H7 (cell line): ENCODE data around the gene ANTXRL. TPM values are rescaled to one million over a fixed set of nuclear protein-coding genes. Genes with fewer than 3 reads are reported as not detected.
"Not testable (repeated sequence)": the region's sequence is repeated elsewhere in the genome, so short reads cannot be mapped to it uniquely, and the experiment has no call there.

Source experiments
- DNase-seq: peaks from one replicate; pipeline ENCODE4 v3.0.0; 2012
- H3K27me3 ChIP-seq: 2 replicates; pipeline ENCODE4 v1.6.0; 2011; ENCODE audit warnings: mild to moderate bottlenecking, low read length; ENCODE audit not compliant: control insufficient read depth, insufficient read depth
- H3K36me3 ChIP-seq: replicated peaks from 2 replicates; pipeline ENCODE4 v1.5.1; 2011; ENCODE audit warnings: low read length; ENCODE audit not compliant: control insufficient read depth, insufficient read depth
- H3K4me3 ChIP-seq: 2 replicates; pipeline ENCODE4 v1.5.1; 2011; ENCODE audit warnings: low read depth, mild to moderate bottlenecking, control low read depth, low read length, moderate library complexity; ENCODE audit not compliant: insufficient read depth
- total RNA-seq: library from RNA; depleted of rRNA; stranded (reverse); fragments of >200 nt; shearing (Covaris generic); gene quantifications from 2 replicates; pipeline ENCODE4 v1.2.3, GENCODE V29; 2014

The ANTXRL gene
- total RNA-seq, 1 experiment from 2014 or later, result not detected

DNA sequence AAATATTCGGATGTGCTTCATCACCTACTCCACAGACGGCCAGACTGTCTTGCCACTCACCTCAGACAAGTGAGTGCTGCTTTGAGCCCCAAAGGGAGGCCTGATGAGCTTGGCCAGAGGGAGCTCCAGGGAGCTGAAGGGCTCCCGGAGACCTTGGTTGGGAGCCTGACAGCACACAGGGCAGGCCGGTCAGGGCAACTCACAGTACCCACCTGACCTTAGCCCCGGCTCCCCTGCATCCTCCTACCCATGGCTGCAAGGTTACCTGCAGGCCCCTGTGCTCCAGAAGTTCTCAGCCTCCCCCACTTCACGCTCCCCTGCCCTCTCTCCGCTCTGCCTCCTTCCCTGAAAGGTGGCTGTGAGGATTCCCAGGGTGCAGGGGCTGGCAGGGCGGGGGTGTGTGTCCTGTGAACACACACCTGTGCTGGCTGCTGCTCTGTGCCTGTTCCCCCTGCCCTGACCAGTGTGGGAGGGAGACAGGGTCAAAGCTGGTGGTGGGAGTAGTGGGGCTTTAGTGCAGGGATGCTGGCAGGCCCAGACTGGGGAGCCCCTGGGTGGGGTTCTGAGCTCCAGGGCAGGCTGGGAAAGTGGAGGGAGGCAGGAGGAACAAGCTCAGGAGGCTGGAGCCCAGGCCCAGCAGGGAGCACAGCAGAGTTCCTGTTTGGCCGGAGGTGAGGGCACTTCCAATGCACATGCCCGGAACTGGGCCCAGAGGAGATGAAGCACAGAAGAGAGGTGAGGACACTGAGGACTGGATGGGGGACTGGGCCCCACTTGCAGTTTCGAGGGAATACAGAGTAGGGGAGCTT, 7.2 kb downstream of the ANTXRL start:
- H3K36me3 ChIP-seq, result no peaks in the 10 kb centered on the region
- peak; percentile 57 for DNase-seq
- H3K27me3 ChIP-seq, result no peaks in the 10 kb centered on the region

DNA sequence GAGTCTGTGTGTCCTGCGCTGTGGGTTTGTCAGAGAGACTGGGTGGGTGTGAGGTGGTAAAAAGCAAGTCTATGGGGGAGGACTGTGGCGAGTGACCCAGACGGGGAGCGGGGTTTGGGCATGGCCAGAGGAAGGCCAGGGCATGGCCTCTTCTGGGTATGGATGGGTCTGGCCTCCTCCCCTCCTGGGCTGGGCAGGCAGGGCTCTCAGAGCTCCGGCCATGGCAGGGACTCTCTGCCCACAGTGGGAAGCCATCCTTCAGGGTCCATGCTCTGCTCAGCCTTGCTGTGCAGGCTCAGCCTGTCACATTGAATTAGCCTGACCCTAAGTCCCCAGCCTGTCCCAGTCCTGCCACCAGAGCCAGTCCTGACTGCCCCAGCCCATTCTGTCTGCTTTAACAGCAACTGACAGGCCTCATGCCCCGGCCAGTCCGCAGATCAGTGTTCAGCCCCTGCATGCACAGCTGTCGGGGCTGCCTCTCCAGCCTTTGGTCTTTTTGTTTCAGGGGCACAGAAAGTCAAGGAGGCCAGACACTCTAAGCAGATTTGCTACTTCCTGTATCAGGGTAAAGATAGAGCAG, 7.9 kb downstream of the ANTXRL start:
- DNase-seq, result no peak
- Histone ChIP-seq H3K36me3 (no peaks in the 10 kb centered on the region), H3K27me3 (no peaks in the 10 kb centered on the region), H3K4me3 (no peak overlapping the region)

More for the DNA sequence above, 7.2 kb downstream of the ANTXRL start:
- no peak overlapping the region for H3K4me3 ChIP-seq

DNA sequence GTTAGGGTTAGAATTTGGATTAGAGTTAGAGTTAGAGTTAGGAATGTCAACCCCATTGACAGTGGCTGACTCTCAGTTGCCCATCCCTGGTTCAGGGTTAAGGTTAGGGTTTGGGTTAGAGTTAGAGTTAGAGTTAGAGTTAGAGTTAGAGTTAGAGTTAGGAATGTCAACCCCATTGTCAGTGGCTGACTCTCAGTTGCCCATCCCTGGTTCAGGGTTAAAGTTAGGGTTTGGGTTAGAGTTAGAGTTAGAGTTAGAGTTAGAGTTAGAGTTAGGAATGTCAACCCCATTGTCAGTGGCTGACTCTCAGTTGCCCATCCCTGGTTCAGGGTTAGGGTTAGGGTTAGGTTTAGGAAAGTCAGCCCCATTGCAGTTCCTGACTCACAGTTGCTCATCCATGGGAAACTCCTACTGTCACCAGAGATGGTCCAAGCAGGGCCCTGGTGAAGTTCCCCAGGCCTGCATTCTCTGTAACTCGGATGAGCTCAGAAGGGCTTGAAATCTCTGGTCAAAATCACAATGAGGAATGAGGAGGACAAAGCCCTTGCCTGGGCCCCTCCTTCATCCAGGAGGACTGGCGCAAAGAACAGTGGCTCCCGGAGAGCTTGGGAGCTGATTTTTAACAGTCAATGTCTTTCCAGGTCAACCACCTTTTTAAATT, 8.7 kb downstream of the ANTXRL start:
- not testable (repeated sequence) for H3K27me3 ChIP-seq, DNase-seq, H3K36me3 ChIP-seq, H3K4me3 ChIP-seq

DNA sequence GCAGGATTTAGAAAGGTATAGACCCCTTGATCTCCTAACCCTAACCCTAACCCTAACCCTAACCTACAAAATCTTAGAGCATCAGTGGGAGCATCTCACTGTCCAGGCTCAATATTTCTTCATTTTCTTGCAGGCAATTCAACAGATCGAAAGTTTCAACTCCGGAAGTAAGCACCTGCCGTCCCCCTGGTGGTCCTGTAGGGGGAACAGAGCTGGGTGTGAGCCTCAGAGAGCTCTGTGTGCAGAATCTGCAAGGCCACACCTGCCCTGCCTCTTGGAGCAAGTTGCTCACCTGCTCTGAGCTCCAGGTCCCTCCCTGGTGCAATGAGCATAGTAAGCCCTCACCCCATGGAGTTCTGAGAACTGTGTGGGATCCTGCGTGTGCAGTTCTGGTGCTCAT, 9.3 kb downstream of the ANTXRL start:
- DNase-seq, result peak; percentile 74
- not testable (repeated sequence) for H3K36me3 ChIP-seq, H3K4me3 ChIP-seq, H3K27me3 ChIP-seq

DNA sequence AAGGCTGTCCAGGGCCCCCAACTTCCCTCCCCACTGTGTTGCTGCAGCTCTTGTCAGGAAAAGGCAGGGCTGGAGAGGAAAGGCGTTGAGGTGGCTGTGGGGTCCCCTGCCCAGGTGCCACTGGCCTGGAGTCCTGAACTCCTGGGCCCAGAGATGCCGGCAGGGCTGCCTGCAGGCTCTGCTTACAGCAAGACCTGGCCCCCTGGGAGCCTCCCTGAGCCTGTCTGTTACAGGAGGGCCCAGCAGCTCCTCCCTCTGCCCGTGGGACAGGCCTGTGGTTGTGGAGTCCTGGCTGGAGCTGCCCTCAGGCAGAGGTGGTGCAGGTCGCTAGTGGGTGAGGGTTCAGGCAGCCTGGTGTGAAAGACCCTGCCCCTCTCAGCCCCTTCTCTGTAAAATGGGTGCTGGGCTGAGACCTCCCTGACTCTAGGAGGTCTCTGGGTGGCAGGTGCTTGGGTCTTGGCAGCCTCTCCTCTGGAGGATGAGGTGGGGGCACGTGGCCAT, 9.9 kb downstream of the ANTXRL start:
- no peak for DNase-seq

DNA sequence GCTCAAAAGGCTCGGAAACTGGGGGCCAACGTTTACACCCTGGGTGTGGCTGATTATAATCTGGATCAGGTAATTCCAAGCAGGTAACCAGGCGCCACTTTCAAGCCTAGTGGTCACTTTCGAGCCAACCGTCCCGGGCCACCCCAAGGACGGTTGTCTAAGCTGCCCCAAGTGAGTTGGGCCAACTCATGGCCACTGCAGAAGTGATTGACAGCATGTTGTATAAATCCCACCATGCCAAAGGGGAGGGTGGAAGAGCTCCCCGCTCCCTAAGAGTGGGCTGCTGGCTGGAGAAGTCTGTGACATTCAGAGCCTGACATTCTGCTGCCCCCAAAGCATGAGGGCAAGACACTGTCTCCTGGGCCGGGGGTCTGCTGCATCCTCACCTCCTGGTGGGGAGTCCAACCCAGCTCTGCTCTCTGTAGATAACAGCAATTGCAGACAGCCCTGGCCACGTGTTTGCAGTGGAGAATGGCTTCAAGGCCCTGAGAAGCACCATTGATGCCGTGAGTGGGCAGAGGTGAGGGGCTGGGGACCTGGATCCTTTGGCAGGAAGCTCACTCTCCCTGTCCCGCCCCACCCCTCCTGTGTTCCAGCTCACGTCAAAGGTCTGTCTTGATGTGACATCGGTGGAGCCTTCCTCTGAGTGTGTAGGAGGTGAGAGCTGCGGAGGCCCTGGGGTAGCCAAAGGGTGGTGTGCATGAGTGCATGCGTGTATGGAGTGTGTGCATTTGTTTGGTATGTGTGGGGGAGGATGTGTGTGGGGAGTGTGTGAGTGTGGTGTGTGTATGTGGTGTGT, 10.8 kb downstream of the ANTXRL start:
- H3K36me3 ChIP-seq, result no peaks in the 10 kb centered on the region
- no peak for DNase-seq
- no peaks in the 10 kb centered on the region for H3K27me3 ChIP-seq
- H3K4me3 ChIP-seq, result no peak overlapping the region

More for the DNA sequence above, 9.9 kb downstream of the ANTXRL start:
- Histone ChIP-seq H3K4me3 (no peak overlapping the region), H3K27me3 (no peaks in the 10 kb centered on the region), H3K36me3 (no peaks in the 10 kb centered on the region)

DNA sequence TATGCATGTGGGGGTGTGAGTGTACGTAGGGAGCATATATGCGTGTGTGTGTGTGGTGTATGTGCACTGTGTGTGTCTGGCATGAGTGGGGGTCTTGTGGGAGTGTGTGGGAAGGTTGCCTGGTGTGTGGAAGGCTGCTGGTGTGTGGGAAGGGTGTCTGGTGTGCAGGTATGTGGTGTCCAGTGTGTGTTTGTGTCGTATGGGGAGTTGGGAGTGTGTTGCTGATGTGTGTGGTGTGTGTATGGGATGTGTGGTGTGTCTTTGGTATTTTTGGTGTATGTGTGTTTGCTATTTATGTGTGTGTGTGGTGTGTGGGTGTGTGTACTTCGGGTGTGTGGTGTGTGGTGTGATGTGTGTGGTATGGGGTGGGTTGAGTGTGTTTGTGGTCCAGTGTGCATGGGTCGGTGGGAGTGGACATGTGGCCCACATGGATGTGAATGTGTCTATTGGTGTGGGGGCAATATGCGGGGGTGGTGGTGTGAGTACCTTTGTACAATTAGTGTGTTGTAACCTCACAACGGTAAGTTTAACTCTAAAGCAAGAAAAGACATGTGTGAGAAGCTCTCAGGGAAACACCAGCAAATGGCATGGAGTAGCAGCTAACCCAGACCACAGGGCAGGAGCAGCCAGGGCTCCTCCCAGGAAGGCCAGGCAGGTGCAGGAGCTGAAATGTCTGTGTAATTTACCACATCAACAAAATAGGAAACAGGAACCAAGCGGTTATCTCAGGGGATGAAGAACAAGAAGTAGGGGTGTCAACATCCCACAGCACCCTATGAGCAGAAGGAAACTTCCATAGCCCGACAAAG, 11.9 kb downstream of the ANTXRL start:
- H3K4me3 ChIP-seq, result no peak overlapping the region
- H3K27me3 ChIP-seq, result no peaks in the 10 kb centered on the region
- no peak for DNase-seq
- H3K36me3 ChIP-seq, result no peaks in the 10 kb centered on the region

DNA sequence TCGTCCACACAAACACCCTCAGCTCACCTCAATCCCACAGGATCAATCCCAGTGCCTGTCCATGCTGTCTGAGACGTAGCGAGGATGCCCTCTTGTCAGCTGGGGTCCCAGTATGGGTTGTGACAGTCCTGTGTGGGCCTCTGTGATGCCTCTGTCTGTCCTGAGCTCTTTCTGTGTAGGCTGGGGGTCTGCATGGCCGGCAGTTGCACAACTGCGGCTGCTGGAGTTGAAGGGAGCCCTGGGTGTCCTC, 12.4 kb downstream of the ANTXRL start:
- Histone ChIP-seq H3K4me3 (no peak overlapping the region), H3K36me3 (no peaks in the 10 kb centered on the region), H3K27me3 (no peaks in the 10 kb centered on the region)
- DNase-seq, result no peak

DNA sequence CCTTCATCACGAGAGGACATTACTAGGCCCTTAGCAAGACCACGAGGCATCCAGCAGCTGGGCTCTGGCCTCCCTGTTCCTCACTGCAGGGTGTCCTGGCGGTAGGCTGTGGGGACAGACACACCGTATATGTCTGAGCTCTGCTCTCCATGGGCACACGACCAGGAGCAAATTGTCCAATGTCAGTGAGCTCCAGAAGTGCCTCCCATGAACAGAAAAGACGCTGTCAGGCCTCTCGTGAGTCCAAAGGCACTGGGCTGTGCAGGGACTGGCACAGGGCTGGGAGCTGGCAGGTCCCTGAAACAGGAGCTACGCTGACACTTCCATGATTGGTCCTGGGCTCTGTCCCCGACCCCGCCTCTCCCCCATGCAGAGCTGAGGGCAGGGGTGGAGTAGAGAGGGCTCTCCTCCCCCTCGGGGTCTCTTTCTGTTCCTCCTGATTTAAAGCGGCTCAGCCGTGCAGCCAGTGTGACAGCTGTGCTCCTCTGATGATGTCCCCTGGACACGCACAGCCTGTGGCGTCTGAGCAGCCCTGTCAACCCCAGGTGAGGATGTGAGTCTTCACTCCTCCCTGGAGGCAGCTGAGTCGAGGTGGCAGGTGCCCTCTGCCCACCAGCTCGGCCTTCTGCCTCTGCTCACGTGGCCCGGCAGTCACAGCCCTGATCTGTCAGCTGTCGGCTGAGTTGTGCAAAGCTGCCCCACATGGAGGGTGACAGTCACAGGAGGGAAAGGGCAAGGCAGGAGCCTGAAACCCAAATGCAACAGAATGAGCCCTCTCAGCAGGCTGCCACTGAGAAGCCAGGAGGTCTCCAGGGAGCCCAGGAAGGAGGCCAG, 13.0 kb downstream of the ANTXRL start:
- no peaks in the 10 kb centered on the region for H3K27me3 ChIP-seq
- H3K4me3 ChIP-seq, result no peak overlapping the region
- H3K36me3 ChIP-seq, result no peaks in the 10 kb centered on the region
- no peak for DNase-seq

DNA sequence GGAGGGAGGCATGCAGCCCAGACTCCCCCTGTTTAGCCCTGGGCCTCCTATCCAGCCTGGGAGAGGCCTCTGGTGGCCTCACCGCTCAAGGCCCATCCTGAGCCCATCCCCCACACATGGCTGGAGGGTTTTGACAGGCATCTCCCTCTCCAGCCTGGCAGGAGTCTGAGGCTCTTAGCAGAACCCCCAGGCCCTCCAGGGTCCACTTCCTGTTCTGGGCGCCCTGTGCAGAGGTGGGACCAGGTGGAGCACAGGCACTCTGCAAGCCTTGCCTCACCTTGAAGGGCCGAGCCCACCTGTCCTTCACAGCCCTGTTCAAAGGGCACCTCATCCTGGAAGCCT, 13.5 kb downstream of the ANTXRL start:
- H3K36me3 ChIP-seq, H3K27me3 ChIP-seq, H3K4me3 ChIP-seq, DNase-seq: not testable (repeated sequence)

DNA sequence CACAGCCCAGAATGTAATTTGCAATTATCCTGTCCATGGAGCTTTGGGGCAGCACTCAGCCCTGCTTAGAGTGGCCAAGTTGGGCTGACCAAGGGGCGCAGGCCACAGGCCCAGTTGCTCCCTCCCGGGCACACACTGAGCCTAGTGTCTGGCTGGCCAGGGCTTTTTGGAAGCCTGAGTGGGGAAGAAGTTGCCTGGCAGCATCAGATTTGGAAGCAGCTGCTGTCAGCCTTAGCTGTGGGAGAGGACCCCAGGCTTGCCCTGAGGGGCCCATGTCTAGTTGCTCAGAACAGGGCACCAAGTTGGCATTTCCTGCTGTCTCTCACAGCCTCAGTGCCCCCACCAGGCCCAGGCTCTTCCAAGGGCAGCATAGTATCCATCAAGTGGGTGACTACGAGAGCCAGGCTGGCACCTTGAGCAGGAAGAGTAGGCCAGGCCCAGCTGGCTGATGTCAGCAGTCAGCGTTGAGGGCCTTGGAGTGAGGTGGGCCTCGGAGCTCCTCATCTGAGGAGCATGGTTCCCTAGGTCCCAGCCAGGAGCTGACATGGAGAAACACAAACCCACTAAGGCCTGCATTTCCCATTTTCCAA, 14.4 kb downstream of the ANTXRL start:
- DNase-seq, result no peak
- no peak overlapping the region for H3K4me3 ChIP-seq
- H3K27me3 ChIP-seq, result no peaks in the 10 kb centered on the region
- H3K36me3 ChIP-seq, result no peaks in the 10 kb centered on the region

DNA sequence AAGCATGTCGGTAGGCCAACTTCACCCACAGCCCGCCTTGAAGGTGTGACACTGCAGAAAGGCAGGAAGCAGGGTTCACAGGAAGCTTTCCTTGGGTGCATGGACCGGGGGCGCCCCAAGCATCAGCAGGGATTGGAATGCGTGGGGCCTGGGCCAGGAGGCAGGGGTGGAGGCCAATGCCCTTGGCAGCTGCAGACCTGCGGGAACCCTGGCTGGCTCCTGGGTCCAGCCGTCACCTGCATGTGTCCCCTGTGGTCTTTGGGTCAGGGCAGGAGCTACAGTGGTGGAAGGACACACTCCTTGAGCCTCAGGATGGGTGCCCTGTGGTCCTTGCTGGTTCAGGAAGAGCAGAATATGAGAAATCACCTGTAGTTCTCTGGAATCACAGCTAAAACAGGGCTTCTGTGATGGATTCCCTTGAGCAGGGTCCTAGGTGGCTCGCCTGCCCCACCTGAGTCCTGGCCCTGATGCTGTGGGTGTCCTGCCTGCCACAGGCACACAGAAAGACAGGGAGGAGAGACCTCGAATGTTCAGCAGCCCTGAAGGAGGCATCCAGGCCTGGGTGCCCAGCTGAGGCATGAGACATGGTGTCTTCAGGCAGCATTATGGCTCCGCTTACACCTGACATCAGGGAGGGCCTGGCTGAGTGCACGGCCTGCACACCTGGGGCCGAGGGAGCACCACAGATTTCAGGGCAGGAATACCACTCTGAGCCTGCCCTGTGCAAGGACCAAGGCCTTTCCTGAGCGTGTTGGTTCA, 15.1 kb downstream of the ANTXRL start:
- no peak for DNase-seq
- no peaks in the 10 kb centered on the region for H3K36me3 ChIP-seq
- H3K4me3 ChIP-seq, result no peak overlapping the region
- H3K27me3 ChIP-seq, result no peaks in the 10 kb centered on the region
